Keratinocyte (primary cell): ENCODE results near the gene CETN1.

Source experiments
- CTCF ChIP-seq, 3 experiments: IDR thresholded peaks in 1 of 3; conservative IDR thresholded peaks in 1 of 3; optimal IDR thresholded peaks in 1 of 3; 2 replicates in 2 of 3; 3 replicates in 1 of 3; pipeline versions ENCODE3 to v1.5.1; 2011; ENCODE audit warnings: low read length in 3 of 3, mild to moderate bottlenecking in 3 of 3, moderate library complexity in 2 of 3, control low read depth in 1 of 3, inconsistent platforms in 1 of 3; ENCODE audit not compliant: insufficient read depth in 2 of 3; ENCODE audit errors: extremely low read depth in 1 of 3
- EZH2 ChIP-seq: IDR thresholded peaks from one replicate; pipeline ENCODE4 v1.6.1; 2012; ENCODE audit warnings: inconsistent platforms, mild to moderate bottlenecking, low read length, moderate library complexity

- TF ChIP-seq CTCF (optimal IDR thresholded peaks at IDR 0.05 in 1 of 3, IDR thresholded peaks at IDR 0.05 in 1 of 3, conservative IDR thresholded peaks at IDR 0.05 in 1 of 3; ENCODE audit: extremely low read depth in 1 of 3, insufficient read depth in 2 of 3, low read length in 3 of 3) (no peak), EZH2 (no peak)
Observed at GRCh38 chr18:600107-600506, 19.9 kb downstream of the CETN1 start.
